ENCODE data around the gene TMEM45A.

Gene TMEM45A

DNA sequence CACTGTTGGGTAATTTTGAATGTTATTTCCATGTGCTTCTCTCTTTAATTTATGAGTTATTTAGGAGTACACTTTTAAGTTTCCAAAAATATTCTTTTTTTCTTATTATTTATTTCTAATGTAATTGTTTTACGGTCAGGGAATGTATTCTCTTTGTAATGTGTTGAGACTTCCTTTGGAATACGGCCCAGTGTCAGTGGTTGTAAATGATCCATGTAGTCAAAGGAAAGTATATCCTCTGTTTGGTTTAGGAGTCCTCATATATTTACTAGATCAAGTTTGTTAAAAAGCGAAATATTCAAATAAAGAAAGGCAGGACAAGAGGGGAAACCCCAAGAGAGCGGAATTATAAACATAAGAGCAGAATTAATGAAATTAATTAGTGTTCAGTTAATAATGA is 68.0 kb downstream of the TMEM45A start:
- Histone ChIP-seq H3K27me3 (ENCODE audit: low read length) (no peaks in the 10 kb centered on the region), H3K79me2 (ENCODE audit: insufficient read depth, low read length) (no peaks in the 10 kb centered on the region), H3K9me2 (replicated peaks; ENCODE audit: insufficient read depth, low read length) (no peaks in the 10 kb centered on the region), H3K9me3 (ENCODE audit: insufficient read depth, low read length) (no peaks in the 10 kb centered on the region), H3K4me2 (ENCODE audit: low read depth, low read length, poor library complexity, severe bottlenecking) (no peak overlapping the region), H3K4me3 (ENCODE audit: insufficient read depth, low read length, poor library complexity, severe bottlenecking) (no peak overlapping the region), H2AFZ (ENCODE audit: low read depth, low read length, severe bottlenecking) (no peak overlapping the region), H3K27ac (ENCODE audit: low read depth, low read length) (no peak overlapping the region), H4K20me1 (ENCODE audit: low read depth, low read length) (no peaks in the 10 kb centered on the region), H3F3A (ENCODE audit: insufficient read depth) (no peaks in the 10 kb centered on the region), H3K9ac (ENCODE audit: low read length) (no peak overlapping the region), H3K36me3 (ENCODE audit: low read length) (no peaks in the 10 kb centered on the region)
- TF ChIP-seq, protein P1, sequence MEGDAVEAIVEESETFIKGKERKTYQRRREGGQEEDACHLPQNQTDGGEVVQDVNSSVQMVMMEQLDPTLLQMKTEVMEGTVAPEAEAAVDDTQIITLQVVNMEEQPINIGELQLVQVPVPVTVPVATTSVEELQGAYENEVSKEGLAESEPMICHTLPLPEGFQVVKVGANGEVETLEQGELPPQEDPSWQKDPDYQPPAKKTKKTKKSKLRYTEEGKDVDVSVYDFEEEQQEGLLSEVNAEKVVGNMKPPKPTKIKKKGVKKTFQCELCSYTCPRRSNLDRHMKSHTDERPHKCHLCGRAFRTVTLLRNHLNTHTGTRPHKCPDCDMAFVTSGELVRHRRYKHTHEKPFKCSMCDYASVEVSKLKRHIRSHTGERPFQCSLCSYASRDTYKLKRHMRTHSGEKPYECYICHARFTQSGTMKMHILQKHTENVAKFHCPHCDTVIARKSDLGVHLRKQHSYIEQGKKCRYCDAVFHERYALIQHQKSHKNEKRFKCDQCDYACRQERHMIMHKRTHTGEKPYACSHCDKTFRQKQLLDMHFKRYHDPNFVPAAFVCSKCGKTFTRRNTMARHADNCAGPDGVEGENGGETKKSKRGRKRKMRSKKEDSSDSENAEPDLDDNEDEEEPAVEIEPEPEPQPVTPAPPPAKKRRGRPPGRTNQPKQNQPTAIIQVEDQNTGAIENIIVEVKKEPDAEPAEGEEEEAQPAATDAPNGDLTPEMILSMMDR (IDR thresholded peaks at IDR 0.05; ENCODE audit: insufficient read depth, low read length, poor library complexity, severe bottlenecking), result no peak
- TF ChIP-seq EZH2phosphoT487 (conservative IDR thresholded peaks at IDR 0.05; ENCODE audit: low read length), result no peak

DNA sequence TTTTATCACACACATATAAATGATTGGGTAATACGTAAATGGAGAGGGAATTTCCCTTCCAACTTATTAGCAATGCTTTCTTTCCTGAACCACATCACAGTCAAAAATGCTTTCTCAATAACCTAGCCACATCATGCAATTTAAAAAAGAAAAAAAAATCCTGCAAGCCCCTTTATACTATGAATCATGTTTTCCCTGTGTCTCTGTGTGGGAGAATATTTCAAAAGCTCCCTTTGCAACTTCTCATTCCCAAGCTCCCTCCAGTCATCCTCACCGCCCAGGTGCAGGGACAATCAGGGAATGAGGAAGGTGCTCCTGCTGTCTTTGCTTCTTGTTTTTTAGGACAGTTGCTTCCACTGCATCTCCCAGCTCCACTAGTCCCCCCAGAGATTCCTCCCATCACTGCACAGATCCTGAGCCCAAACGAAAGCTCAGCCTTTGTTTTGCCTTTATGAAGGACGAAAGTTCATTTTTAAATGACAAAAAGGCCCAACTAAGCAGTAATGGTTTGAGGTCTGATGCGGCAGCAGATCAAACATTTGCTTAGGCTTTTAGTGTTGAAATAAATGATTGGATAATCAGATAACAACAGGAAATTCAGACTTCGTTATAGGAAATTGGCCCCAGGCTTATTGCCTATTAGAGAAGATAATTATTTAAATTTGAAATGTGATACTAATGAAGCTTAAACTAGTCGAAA is 69.2 kb downstream of the TMEM45A start:
- no peaks in the 10 kb centered on the region for H3K36me3 ChIP-seq (ENCODE audit: low read length)
- H4K20me1 ChIP-seq (ENCODE audit: low read depth, low read length), result no peaks in the 10 kb centered on the region
- H3K27me3 ChIP-seq (ENCODE audit: low read length), result no peaks in the 10 kb centered on the region
- H3K9ac ChIP-seq (ENCODE audit: low read length), result no peak overlapping the region
- H3F3A ChIP-seq (ENCODE audit: insufficient read depth), result no peaks in the 10 kb centered on the region
- H3K79me2 ChIP-seq (ENCODE audit: insufficient read depth, low read length), result no peaks in the 10 kb centered on the region
- no peak overlapping the region for H3K4me2 ChIP-seq (ENCODE audit: low read depth, low read length, poor library complexity, severe bottlenecking)
- H3K9me3 ChIP-seq (ENCODE audit: insufficient read depth, low read length), result no peaks in the 10 kb centered on the region
- H3K27ac ChIP-seq (ENCODE audit: low read depth, low read length), result no peak overlapping the region
- no peak overlapping the region for H3K4me3 ChIP-seq (ENCODE audit: insufficient read depth, low read length, poor library complexity, severe bottlenecking)
- no peak for TF ChIP-seq EZH2phosphoT487 (conservative IDR thresholded peaks at IDR 0.05; ENCODE audit: low read length)
- TF ChIP-seq, protein P1 (IDR thresholded peaks at IDR 0.05; ENCODE audit: insufficient read depth, low read length, poor library complexity, severe bottlenecking), result no peak
- no peaks in the 10 kb centered on the region for H3K9me2 ChIP-seq (replicated peaks; ENCODE audit: insufficient read depth, low read length)
- H2AFZ ChIP-seq (ENCODE audit: low read depth, low read length, severe bottlenecking), result no peak overlapping the region

DNA sequence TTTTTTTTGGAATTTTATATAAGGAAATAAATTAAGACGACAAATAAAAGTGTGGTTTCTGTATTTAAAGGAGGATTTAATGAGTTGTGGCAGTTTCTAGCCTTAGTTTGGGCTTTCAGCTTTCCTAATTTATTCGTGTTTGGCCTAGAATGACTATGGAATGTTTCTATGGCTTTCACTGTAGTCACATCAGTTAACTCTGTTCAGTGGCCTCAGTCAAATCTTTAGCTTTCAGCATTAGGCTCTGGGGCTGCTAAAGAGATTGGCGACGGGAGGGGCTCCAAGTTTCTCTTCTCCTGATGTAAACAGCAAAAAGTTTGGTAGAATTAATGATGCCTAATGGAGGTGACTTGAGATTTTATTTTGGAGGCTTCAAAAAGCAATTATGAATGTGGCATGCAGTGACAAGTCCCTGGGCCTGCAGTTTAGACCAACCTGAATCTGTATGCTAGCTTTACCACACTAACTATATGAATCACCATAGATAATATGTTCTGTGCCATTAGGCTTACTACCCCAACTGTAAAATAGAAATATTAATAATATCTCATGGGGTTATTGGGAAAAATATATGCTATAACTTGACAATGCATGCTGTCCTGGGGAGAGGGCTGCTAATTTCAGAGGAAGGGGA is 69.9 kb downstream of the TMEM45A start:
- H3F3A ChIP-seq (ENCODE audit: insufficient read depth), result no peaks in the 10 kb centered on the region
- H3K36me3 ChIP-seq (ENCODE audit: low read length), result no peaks in the 10 kb centered on the region
- TF ChIP-seq EZH2phosphoT487 (conservative IDR thresholded peaks at IDR 0.05; ENCODE audit: low read length), result no peak
- TF ChIP-seq, protein P1 (IDR thresholded peaks at IDR 0.05; ENCODE audit: insufficient read depth, low read length, poor library complexity, severe bottlenecking), result no peak
- H3K4me3 ChIP-seq (ENCODE audit: insufficient read depth, low read length, poor library complexity, severe bottlenecking), result no peak overlapping the region
- no peak overlapping the region for H3K9ac ChIP-seq (ENCODE audit: low read length)
- no peak overlapping the region for H3K27ac ChIP-seq (ENCODE audit: low read depth, low read length)
- H3K9me2 ChIP-seq (replicated peaks; ENCODE audit: insufficient read depth, low read length), result no peaks in the 10 kb centered on the region
- no peak overlapping the region for H3K4me2 ChIP-seq (ENCODE audit: low read depth, low read length, poor library complexity, severe bottlenecking)
- no peaks in the 10 kb centered on the region for H4K20me1 ChIP-seq (ENCODE audit: low read depth, low read length)
- no peak overlapping the region for H2AFZ ChIP-seq (ENCODE audit: low read depth, low read length, severe bottlenecking)
- no peaks in the 10 kb centered on the region for H3K27me3 ChIP-seq (ENCODE audit: low read length)
- H3K9me3 ChIP-seq (ENCODE audit: insufficient read depth, low read length), result no peaks in the 10 kb centered on the region
- H3K79me2 ChIP-seq (ENCODE audit: insufficient read depth, low read length), result no peaks in the 10 kb centered on the region

Data from SU-DHL-6 (cell line).